CD4-positive, alpha-beta T cell treated with Interleukin-17A for 4 hours (primary cell): ENCODE measurements around the gene CEACAM5.
"Not testable (repeated sequence)": the region's sequence is repeated elsewhere in the genome, so short reads cannot be mapped to it uniquely, and the experiment has no call there.

Source experiments
- DNase-seq: peaks from one replicate; pipeline ENCODE4 v3.0.0-alpha.2; 2020; ENCODE audit warnings: mixed read lengths

The CEACAM5 gene

GRCh38 chr19:41740415-41741243 is 32.2 kb downstream of the CEACAM5 start:
- no peak for DNase-seq

GRCh38 chr19:41741244-41741554 is 32.8 kb downstream of the CEACAM5 start:
- no peak for DNase-seq

DNA sequence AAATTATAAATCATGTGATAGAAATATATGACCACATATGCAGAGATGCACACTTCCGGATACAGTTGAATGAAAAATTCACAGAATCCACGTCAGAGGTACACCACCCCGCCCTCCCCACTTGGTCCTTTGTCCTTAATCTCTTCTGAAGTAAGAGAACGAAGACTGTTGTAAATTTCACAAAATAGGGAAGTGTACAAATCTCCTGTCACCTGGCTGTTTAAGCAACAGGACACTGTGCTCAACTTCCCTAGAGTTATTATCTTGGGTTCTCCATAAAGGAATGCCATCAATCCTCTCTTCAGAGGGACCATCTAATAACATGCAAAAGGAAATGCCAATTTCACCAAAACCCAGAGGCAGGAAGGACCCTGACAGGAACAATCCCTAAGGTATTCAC is 36.4 kb downstream of the CEACAM5 start:
- DNase-seq, result no peak

GRCh38 chr19:41745756-41746155 is 37.3 kb downstream of the CEACAM5 start:
- DNase-seq, result no peak

GRCh38 chr19:41746593-41747227 is 38.3 kb downstream of the CEACAM5 start:
- peak; percentile 50 for DNase-seq

GRCh38 chr19:41748012-41748411 is 39.6 kb downstream of the CEACAM5 start:
- no peak for DNase-seq

- not testable (repeated sequence) for DNase-seq
Measured at GRCh38 chr19:41750248-41751134, 42.1 kb downstream of the CEACAM5 start.

DNA sequence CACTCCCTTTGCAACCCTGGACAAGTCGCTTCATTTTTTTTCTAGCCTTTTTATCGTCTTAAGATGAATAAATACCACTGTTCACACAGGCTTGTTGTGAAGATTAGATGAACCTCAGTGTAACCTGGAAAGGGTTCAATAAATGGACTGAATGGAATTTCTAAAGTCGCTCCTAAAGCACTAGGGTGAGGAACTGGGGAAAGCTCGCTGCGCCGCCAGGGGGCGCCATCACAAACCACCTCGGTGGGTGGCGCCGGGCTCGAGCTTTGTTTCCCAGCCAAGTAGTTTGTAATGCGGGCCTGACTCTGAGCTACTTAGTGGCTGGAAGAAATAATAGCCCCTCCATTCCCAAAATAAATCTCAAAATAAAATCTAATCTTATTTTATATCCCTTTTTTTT is 44.7 kb downstream of the CEACAM5 start:
- peak; percentile 89 for DNase-seq

DNA sequence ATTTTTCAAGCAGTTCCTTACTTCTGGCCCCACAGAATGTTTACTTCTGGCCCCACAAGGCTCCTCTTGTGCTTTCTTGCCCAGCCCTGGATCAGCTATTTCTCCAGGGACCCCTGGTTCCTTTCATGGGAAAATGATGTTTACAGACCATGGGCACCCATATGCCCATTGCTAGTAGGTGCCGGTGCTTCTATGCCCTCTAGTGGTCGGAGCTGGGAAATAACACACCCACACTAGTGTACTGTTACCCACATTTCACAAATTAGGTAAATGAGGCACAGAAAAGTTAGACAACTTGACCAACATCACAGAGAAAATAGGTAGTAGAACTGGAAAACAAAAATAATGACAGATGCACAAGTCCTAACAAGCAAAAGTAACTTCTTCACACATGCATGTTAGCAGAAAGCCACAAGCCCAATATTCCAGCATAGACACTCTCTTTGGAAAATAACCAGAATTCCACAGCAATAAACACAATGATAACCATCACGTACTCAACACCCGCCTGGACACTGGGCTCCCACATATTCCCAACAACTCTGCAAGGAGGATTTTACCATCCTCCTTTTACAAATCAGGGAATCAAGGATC is 45.6 kb downstream of the CEACAM5 start:
- DNase-seq, result peak; percentile 79

GRCh38 chr19:41755328-41755913 is 47.0 kb downstream of the CEACAM5 start, which contains the start of gene CEACAM6:
Gene CEACAM6, plus strand, starts transcription at chr19:41755530. Its CDS starts 109 bp downstream, at chr19:41755639.
- no peak for DNase-seq

DNA sequence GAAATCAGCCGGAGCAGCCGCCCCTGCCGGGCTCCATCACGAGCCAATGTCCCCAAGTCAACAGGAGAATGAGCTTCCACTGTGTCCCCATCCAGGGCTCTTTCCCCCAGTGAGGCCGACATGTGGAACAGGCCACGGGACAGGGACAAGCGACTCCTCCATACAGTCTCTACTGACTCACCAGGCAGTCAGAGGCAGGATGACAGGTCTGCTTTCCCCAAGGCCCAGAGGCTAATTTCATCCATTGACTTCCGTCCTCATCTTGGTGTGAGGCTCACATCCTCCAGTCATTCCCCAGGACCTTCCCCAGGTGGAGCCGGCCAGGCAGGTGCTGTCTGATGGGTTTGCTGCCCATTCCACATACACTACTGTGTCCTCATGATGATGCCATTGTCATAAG is 50.4 kb downstream of the CEACAM5 start:
- no peak for DNase-seq

DNA sequence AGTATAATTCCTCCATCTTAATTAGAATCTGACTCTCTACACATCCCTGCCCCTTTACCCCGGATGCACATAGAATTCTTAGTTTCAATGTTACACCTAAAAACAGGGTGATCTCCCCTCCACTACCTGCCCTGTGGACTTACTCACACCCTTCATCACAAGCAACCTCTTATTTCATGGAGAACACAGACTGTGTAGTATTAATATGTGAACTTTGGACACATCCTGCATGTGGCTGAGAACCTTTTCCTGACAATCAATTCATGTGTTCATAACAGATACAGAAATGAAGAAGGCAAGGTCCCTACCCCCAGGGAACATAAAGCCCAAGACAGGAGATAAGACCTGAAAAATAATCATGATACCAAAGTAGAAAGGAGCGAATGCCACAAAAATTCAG is 58.7 kb downstream of the CEACAM5 start:
- DNase-seq, result no peak

GRCh38 chr19:41768105-41768504 is 59.7 kb downstream of the CEACAM5 start:
- not testable (repeated sequence) for DNase-seq

DNA sequence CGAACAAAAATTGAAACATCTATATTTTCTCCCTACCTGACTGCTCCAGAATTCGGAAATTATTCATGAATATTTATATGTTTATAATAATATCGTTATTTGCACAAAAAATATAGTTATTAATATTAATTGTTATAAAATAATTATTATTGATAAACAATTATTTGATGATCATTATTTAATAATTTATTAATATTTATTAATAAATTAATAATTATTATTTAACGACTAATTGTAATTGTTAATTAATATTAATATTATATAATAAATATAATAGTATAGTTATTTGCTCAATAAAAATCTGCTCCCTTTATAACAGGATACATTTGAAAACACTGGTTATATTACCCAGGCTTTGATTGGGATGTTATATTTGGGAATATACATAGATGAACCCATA is 61.2 kb downstream of the CEACAM5 start:
- DNase-seq, result no peak

DNA sequence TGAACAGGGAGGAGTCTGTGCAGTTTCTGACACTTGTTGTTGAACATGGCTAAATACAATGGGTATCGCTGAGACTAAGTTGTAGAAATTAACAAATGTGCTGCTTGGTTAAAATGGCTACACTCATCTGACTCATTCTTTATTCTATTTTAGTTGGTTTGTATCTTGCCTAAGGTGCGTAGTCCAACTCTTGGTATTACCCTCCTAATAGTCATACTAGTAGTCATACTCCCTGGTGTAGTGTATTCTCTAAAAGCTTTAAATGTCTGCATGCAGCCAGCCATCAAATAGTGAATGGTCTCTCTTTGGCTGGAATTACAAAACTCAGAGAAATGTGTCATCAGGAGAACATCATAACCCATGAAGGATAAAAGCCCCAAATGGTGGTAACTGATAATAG is 63.0 kb downstream of the CEACAM5 start:
- DNase-seq, result no peak

DNA sequence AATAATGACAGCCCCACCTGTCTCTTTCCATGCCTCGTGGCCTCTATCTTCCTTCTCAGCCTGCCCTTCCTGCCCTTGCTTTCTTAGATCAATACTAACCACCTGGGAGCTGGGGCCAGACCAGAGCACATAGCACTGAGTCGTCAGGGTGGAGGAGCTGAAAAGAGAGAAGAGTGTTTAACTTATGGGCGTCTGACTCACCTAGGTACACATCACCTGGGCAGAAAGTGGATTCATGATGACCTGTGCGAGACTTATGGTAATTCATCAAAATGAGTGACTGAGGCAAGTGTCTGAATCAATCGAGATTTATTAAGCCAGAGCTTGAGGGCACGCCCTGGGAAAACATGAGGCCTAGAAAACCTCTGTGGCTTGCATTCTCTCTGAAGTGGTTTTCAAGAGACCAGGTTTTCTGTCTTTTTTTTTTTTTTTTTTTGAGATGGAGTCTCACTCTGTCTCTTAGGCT is 66.1 kb downstream of the CEACAM5 start:
- DNase-seq, result peak; percentile 64

GRCh38 chr19:41776700-41777099 is 68.3 kb downstream of the CEACAM5 start:
- DNase-seq, result no peak
